ENCODE results near the gene ELP4. TPM values are rescaled to one million over a fixed set of nuclear protein-coding genes. Genes with fewer than 3 reads are reported as not detected.

Gene ELP4
- total and polyA plus RNA-seq, 9 of the 15 experiments (the other 6 are each of a cell fraction or from before 2014, with no cell fraction given): 24.1 to 60.3 (median 38.7) TPM

DNA sequence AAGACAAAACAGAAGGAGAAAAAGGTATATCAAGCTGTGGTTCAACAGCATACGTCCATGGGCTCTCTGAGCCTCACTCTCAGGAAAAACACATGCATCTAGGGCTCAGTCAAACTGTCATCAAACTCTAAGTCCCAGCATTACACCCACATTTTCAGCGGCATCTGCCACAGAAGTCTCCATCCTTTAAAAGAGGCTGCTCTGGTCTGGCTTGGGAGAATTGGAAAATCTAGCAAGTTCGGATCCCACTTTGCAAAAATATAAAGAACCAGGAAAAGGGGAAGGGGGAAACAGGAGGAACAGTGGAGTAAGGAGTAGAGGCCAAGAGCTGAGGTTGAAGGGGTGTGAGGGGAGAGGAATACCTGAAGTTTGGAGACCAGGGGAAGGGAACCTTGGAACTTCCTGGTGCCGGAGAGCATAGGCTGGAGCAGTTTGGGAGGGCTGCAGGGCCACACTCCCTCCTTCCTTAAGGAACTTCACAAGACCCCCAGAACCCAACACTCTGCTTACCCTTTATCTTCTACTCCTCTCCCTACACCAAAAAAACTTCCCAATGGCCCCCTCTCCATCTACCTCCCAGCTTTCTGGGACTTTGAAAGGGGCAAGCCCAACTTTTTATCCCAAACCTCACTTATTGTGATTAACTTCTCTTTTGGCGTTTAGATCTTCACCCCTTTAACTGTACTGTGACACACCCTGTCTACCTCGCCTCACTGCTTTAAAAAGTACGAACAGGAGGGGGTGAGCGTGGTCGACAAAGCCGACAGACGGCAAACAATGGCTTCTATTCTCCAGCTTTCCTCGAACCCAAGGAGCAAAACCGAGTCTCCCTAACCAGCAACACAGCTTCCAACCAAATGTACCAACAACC lies 297.6 kb downstream of the ELP4 start:
- Histone ChIP-seq H3K4me1 (replicated peaks in 1 of 2; ENCODE audit: control insufficient read depth in 2 of 2, insufficient read depth in 2 of 2, low read length in 2 of 2) (peaks cover 4 to 31% of the 10 kb centered on the region in 2 experiments; a peak in 4 of 5 replicates), H3K9me1 (ENCODE audit: control insufficient read depth, insufficient read depth, low read length) (no peaks in the 10 kb centered on the region), H3K79me2 (ENCODE audit: control insufficient read depth, insufficient read depth, low read length) (no peaks in the 10 kb centered on the region), H3K9me3 (replicated peaks; ENCODE audit: control insufficient read depth, insufficient read depth, low read depth, low read length) (no peaks in the 10 kb centered on the region), H3K4me3 (no peak overlapping the region), H2AFZ (ENCODE audit: low read depth, low read length) (no peak overlapping the region), H3K36me3 (ENCODE audit: control insufficient read depth, insufficient read depth, low read length) (no peaks in the 10 kb centered on the region), H3K27me3 (ENCODE audit: control insufficient read depth in 2 of 2, insufficient read depth in 2 of 2, low read length in 2 of 2) (peaks cover 17 to 58% of the 10 kb centered on the region in 2 experiments), H3K27ac (ENCODE audit: extremely low read depth, low read depth, low read length) (no peak overlapping the region), H3K4me2 (ENCODE audit: insufficient read depth, low read length) (no peak overlapping the region), H4K20me1 (replicated peaks; ENCODE audit: control insufficient read depth, insufficient read depth, low read length) (no peaks in the 10 kb centered on the region; the same call in 1 of the 2 replicates), H3K9ac (ENCODE audit: insufficient read depth in 1 of 2, low read depth in 2 of 2, low read length in 2 of 2) (no peak overlapping the region)
- intact Hi-C loops (cut with micrococcal nuclease) (no loop called here), in situ Hi-C loops (cut with MboI) (no loop called here)
- FAIRE-seq: no peak
- DNase-seq (ENCODE audit: extremely low read depth in 1 of 4, low spot score in 3 of 4): no peak
- no TSS peak for BruUV-seq (replicated peaks)
- WGBS (ENCODE audit: insufficient coverage, low coverage, missing lambda C conversion rate): 45% methylated on average over 13 of the region's 13 CpGs
- ChIA-PET CTCF (ENCODE audit: low intra/inter-chr PET ratio) (no interaction called here), POLR2A (interaction anchor here (0.6 to 0.8 kb wide), 3 partner anchors 12 to 65 kb away, joined by 3 to 4 read pairs (median 3); no protein-coding TSS in a partner anchor)
- ATAC-seq: no peak
- TF ChIP-seq EHMT2 (IDR thresholded peaks at IDR 0.05) (no peak), WHSC1 (IDR thresholded peaks at IDR 0.05; ENCODE audit: low read length) (no peak), XRCC4 (IDR thresholded peaks at IDR 0.05; ENCODE audit: extremely low read depth, insufficient read depth, insufficient read length) (no peak), PHB (CRISPR knock-in tag; IDR thresholded peaks at IDR 0.05) (no peak), ZNF644 (tag; IDR thresholded peaks at IDR 0.05; ENCODE audit: low read depth) (no peak), ZKSCAN8 (CRISPR knock-in tag; IDR thresholded peaks at IDR 0.05) (no peak), MAZ (CRISPR knock-in tag; conservative IDR thresholded peaks at IDR 0.05 in 1 of 2, IDR thresholded peaks at IDR 0.05 in 1 of 2) (no peak), PML (IDR thresholded peaks at IDR 0.05; ENCODE audit: low read length) (no peak)
- TF ChIP-seq, protein P1, sequence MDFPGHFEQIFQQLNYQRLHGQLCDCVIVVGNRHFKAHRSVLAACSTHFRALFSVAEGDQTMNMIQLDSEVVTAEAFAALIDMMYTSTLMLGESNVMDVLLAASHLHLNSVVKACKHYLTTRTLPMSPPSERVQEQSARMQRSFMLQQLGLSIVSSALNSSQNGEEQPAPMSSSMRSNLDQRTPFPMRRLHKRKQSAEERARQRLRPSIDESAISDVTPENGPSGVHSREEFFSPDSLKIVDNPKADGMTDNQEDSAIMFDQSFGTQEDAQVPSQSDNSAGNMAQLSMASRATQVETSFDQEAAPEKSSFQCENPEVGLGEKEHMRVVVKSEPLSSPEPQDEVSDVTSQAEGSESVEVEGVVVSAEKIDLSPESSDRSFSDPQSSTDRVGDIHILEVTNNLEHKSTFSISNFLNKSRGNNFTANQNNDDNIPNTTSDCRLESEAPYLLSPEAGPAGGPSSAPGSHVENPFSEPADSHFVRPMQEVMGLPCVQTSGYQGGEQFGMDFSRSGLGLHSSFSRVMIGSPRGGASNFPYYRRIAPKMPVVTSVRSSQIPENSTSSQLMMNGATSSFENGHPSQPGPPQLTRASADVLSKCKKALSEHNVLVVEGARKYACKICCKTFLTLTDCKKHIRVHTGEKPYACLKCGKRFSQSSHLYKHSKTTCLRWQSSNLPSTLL (IDR thresholded peaks at IDR 0.05): no peak
- TF ChIP-seq, protein P2, sequence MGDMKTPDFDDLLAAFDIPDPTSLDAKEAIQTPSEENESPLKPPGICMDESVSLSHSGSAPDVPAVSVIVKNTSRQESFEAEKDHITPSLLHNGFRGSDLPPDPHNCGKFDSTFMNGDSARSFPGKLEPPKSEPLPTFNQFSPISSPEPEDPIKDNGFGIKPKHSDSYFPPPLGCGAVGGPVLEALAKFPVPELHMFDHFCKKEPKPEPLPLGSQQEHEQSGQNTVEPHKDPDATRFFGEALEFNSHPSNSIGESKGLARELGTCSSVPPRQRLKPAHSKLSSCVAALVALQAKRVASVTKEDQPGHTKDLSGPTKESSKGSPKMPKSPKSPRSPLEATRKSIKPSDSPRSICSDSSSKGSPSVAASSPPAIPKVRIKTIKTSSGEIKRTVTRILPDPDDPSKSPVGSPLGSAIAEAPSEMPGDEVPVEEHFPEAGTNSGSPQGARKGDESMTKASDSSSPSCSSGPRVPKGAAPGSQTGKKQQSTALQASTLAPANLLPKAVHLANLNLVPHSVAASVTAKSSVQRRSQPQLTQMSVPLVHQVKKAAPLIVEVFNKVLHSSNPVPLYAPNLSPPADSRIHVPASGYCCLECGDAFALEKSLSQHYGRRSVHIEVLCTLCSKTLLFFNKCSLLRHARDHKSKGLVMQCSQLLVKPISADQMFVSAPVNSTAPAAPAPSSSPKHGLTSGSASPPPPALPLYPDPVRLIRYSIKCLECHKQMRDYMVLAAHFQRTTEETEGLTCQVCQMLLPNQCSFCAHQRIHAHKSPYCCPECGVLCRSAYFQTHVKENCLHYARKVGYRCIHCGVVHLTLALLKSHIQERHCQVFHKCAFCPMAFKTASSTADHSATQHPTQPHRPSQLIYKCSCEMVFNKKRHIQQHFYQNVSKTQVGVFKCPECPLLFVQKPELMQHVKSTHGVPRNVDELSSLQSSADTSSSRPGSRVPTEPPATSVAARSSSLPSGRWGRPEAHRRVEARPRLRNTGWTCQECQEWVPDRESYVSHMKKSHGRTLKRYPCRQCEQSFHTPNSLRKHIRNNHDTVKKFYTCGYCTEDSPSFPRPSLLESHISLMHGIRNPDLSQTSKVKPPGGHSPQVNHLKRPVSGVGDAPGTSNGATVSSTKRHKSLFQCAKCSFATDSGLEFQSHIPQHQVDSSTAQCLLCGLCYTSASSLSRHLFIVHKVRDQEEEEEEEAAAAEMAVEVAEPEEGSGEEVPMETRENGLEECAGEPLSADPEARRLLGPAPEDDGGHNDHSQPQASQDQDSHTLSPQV (IDR thresholded peaks at IDR 0.05): no peak
- TF ChIP-seq, protein P3, sequence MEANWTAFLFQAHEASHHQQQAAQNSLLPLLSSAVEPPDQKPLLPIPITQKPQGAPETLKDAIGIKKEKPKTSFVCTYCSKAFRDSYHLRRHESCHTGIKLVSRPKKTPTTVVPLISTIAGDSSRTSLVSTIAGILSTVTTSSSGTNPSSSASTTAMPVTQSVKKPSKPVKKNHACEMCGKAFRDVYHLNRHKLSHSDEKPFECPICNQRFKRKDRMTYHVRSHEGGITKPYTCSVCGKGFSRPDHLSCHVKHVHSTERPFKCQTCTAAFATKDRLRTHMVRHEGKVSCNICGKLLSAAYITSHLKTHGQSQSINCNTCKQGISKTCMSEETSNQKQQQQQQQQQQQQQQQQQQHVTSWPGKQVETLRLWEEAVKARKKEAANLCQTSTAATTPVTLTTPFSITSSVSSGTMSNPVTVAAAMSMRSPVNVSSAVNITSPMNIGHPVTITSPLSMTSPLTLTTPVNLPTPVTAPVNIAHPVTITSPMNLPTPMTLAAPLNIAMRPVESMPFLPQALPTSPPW (CRISPR knock-in tag; IDR thresholded peaks at IDR 0.05): no peak
- TF ChIP-seq, protein P4, sequence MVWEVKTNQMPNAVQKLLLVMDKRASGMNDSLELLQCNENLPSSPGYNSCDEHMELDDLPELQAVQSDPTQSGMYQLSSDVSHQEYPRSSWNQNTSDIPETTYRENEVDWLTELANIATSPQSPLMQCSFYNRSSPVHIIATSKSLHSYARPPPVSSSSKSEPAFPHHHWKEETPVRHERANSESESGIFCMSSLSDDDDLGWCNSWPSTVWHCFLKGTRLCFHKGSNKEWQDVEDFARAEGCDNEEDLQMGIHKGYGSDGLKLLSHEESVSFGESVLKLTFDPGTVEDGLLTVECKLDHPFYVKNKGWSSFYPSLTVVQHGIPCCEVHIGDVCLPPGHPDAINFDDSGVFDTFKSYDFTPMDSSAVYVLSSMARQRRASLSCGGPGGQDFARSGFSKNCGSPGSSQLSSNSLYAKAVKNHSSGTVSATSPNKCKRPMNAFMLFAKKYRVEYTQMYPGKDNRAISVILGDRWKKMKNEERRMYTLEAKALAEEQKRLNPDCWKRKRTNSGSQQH (CRISPR knock-in tag; IDR thresholded peaks at IDR 0.05): no peak

Data from K562 (cell line).